ENCODE data around the gene TOB1.

The TOB1 gene

DNA sequence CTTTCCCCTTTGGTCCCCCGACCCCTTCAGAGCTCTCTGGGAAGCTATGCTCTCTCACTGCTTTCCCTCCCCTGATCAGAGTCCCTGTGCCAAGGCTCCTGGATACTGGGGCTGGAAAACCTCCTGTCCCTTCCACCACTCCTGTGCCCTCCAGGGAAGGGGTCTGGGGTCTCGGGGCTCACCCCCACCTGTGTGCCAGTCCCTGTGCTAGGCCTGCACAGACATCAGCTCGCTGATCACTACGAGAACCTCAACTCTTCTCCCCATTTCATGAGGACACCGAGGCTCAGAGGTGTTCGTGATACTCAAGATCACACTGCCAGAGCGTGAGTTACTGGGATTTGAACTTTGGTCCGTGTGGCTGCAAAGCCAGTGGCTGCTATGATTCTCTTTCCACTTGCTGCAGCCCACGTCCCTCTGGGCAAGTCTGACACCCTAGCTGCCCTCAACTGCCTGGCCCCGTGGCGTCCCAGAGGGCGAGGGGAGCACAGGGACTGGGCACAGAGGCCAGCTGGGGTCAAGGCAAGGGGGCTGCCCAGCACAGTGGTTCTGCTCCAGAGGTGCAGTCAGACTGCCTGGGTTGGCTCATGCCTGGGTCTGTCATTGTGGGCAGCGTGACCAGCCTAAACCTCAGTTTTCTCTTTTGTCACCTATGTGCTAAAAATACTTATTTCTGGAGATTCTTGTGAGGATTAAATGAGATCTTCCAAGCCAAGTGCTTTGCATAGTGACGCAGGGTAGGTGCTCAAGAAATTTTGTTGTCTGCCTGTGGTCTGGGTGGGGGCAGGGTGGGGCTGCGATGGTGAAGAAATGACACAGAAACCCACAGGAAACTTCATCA, 43.8 kb upstream of the TOB1 start:
- H3K4me1 ChIP-seq: peaks cover 4 to 18% (median 9%) of the 10 kb centered on the region in 4 donors
- H3K9me3 ChIP-seq: no peaks in the 10 kb centered on the region
- H3K27ac ChIP-seq: no peak overlapping the region
- TF ChIP-seq, protein P1, sequence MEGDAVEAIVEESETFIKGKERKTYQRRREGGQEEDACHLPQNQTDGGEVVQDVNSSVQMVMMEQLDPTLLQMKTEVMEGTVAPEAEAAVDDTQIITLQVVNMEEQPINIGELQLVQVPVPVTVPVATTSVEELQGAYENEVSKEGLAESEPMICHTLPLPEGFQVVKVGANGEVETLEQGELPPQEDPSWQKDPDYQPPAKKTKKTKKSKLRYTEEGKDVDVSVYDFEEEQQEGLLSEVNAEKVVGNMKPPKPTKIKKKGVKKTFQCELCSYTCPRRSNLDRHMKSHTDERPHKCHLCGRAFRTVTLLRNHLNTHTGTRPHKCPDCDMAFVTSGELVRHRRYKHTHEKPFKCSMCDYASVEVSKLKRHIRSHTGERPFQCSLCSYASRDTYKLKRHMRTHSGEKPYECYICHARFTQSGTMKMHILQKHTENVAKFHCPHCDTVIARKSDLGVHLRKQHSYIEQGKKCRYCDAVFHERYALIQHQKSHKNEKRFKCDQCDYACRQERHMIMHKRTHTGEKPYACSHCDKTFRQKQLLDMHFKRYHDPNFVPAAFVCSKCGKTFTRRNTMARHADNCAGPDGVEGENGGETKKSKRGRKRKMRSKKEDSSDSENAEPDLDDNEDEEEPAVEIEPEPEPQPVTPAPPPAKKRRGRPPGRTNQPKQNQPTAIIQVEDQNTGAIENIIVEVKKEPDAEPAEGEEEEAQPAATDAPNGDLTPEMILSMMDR (IDR thresholded peaks at IDR 0.05): no peak
- DNase-seq: no peak
- intact Hi-C loops (cut with DNase I; ENCODE audit: low total_unique reads): loop anchor here (5.0 kb wide), 1 partner anchor 33 kb away; no protein-coding TSS in a partner anchor
- H3K27me3 ChIP-seq: no peaks in the 10 kb centered on the region
- H3K4me3 ChIP-seq: no peak overlapping the region
- no peaks in the 10 kb centered on the region for H3K36me3 ChIP-seq

DNA sequence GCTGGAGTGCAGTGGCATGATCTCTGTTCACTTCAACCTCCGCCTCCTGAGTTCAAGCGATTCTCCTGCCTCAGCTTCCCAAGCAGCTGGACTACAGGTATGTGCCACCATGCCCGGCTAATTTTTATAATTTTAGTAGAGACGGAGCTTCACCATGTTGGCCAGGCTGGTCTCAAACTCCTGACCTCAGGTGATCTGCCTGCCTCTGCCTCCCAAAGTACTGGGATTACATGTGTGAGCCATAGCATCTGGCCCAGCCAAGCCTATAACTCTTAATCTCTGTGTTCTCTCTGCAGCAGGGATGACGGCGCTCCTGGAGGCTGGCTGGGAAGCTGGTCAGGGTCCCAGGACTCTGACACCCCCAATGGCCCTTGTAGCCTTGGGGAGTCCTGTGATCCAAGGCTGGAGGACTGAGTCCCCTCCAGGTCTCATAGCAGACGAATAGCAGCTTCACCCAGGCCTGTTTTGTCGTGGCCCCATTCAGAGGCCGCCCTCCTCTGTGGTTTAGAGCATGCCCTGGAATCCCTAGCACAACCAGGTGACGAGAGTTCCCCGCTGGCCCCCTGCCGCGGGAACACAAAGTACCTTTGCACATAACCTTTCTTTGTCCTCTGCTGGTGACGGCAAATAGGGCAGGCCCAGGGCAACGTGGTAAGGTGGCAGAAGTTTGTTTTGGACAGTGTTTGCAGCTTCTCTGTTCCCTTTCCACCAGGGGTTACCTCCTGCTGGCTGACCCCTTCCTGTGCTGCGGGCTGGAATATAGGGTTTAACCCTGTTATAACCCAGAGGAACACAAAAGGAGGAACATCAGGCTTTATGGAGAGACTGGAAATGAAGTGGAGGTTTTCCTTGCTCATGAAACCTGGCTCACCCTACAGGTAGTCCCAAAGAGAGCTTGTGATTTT, 43.0 kb upstream of the TOB1 start:
- intact Hi-C loops (cut with DNase I; ENCODE audit: low total_unique reads): no loop called here
- H3K27ac ChIP-seq: no peak overlapping the region
- DNase-seq: no peak

DNA sequence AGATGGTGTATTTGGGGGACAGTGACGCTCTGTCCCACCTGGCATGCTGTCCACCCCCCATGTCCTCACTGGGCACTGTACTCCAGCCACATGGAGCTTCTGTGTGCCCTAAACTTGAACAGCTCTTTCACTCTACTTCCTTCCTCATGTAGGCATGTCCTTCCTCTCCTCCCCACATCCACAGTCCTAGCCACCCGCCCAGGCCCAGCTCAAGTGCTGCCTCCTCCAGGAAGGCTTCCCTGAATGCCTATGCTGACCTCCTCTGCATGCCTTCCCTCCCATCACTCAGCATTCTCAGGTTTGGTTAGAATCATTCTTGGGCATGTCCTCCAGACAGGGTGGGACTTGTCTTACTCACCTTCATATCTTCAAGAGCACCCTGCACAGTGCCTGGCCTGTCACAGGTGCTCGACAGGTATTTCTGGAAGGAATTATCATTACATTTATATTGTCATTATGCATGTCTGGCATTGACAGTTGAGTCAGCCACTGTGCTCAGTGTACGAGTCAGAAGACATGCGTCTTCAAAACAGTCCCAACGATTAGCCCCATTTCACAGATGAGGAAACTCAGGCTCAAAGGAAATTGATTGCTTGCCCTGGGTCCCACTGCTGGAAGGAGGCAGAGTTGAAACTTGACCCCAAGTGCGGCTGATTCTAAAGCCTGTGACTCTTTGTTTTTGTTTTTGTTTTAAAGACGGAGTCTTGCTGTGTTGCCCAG, 42.1 kb upstream of the TOB1 start:
- TF ChIP-seq, protein P1 (IDR thresholded peaks at IDR 0.05): no peak
- Histone ChIP-seq H3K27me3 (no peaks in the 10 kb centered on the region), H3K4me3 (no peak overlapping the region), H3K36me3 (no peaks in the 10 kb centered on the region), H3K9me3 (no peaks in the 10 kb centered on the region), H3K4me1 (peaks cover 6 to 35% (median 25%) of the 10 kb centered on the region in 4 donors), H3K27ac (no peak overlapping the region)
- intact Hi-C loops (cut with DNase I; ENCODE audit: low total_unique reads): no loop called here
- no peak for DNase-seq

More for the DNA sequence above, 43.0 kb upstream of the TOB1 start:
- no peak overlapping the region for H3K4me3 ChIP-seq
- H3K9me3 ChIP-seq: no peaks in the 10 kb centered on the region
- no peaks in the 10 kb centered on the region for H3K27me3 ChIP-seq
- TF ChIP-seq, protein P1 (IDR thresholded peaks at IDR 0.05): no peak
- H3K4me1 ChIP-seq: peaks cover 6 to 27% (median 17%) of the 10 kb centered on the region in 4 donors
- H3K36me3 ChIP-seq: no peaks in the 10 kb centered on the region

DNA sequence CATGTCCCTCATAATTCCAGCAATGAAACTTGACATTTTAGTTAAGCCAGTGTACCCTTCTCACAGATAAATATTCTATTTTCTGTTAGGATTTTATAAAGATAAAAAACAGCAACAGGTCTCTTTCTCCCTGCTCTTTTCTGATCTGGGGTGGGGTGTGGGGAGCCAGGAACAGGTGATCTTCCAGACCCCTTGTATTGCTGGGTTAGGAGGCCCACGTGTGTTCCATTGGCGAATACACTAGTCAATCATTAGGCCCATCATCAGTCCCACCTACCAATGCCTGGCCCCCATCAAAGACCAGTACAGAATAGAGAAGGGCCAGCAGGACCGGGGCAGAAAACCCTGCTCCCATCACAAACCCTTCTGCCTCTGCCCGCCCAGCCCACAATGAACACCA, 40.3 kb upstream of the TOB1 start:
- Histone ChIP-seq H3K27me3 (no peaks in the 10 kb centered on the region), H3K4me1 (peaks cover 6 to 44% (median 33%) of the 10 kb centered on the region in 4 donors), H3K27ac (peak overlapping the region; percentile 92 to 96), H3K4me3 (no peak overlapping the region), H3K9me3 (no peaks in the 10 kb centered on the region), H3K36me3 (no peaks in the 10 kb centered on the region)
- TF ChIP-seq, protein P1 (IDR thresholded peaks at IDR 0.05): no peak
- intact Hi-C loops (cut with DNase I; ENCODE audit: low total_unique reads): no loop called here
- no peak for DNase-seq

DNA sequence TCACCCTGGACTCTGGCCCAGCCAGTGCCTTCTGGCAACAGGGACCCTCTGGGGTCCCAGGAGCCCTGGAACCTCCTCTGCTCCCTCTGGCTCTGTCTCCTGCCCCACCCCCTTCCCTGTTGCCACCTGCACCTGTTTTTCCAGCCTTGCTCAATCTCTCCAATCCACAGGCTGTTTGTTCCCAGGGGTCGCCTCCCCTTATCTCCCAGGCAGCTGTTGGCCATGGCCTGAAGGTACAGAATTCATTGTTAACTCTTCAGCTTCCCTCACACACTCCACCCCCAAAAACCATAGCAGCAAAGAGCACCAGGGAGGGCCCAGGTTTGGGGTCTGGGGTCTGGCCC, 39.3 kb upstream of the TOB1 start:
- H3K9me3 ChIP-seq: no peaks in the 10 kb centered on the region
- no peak for DNase-seq
- H3K4me3 ChIP-seq: no peak overlapping the region
- H3K27me3 ChIP-seq: no peaks in the 10 kb centered on the region
- intact Hi-C loops (cut with DNase I; ENCODE audit: low total_unique reads): loop anchor here (2.0 kb wide), 1 partner anchor 41 kb away; no protein-coding TSS in a partner anchor
- peak overlapping the region; percentile 92 to 96 for H3K27ac ChIP-seq
- TF ChIP-seq, protein P1 (IDR thresholded peaks at IDR 0.05): no peak
- no peaks in the 10 kb centered on the region for H3K36me3 ChIP-seq
- H3K4me1 ChIP-seq: peaks cover 6 to 44% (median 33%) of the 10 kb centered on the region in 4 donors
